PFSK-1 (cell line): Measurements from ENCODE around the gene CD79B.

ENCODE experiments used
- FOXP2 ChIP-seq: optimal IDR thresholded peaks from 2 replicates; pipeline ENCODE3; 2011; ENCODE audit warnings: borderline replicate concordance, control low read depth, inconsistent platforms; ENCODE audit not compliant: insufficient read depth; ENCODE audit errors: extremely low read length, extremely low read depth
- POLR2AphosphoS5 ChIP-seq: IDR thresholded peaks from 2 replicates; pipeline ENCODE4 v1.6.1; 2012; ENCODE audit warnings: low read depth, mild to moderate bottlenecking, control low read depth, low read length, moderate library complexity
- SIN3A ChIP-seq: IDR thresholded peaks from 2 replicates; pipeline ENCODE4 v1.6.1; 2012; ENCODE audit warnings: mild to moderate bottlenecking, low read length, moderate library complexity, borderline replicate concordance; ENCODE audit not compliant: insufficient read depth
- TAF1 ChIP-seq: IDR thresholded peaks from 2 replicates; pipeline ENCODE4 v1.6.1; 2012; ENCODE audit warnings: low read length, control low read depth, borderline replicate concordance; ENCODE audit not compliant: insufficient read depth
- TF ChIP-seq, protein P1 (sequence below), 2 experiments: IDR thresholded peaks; 2 replicates each; pipeline versions ENCODE4 v1.6.1 to v1.8.0; 2011 to 2012; ENCODE audit warnings: low read depth in 2 of 2, low read length in 2 of 2, control low read depth in 1 of 2, inconsistent platforms in 1 of 2, mild to moderate bottlenecking in 1 of 2, moderate library complexity in 1 of 2; ENCODE audit not compliant: insufficient read depth in 1 of 2

CD79B gene

DNA sequence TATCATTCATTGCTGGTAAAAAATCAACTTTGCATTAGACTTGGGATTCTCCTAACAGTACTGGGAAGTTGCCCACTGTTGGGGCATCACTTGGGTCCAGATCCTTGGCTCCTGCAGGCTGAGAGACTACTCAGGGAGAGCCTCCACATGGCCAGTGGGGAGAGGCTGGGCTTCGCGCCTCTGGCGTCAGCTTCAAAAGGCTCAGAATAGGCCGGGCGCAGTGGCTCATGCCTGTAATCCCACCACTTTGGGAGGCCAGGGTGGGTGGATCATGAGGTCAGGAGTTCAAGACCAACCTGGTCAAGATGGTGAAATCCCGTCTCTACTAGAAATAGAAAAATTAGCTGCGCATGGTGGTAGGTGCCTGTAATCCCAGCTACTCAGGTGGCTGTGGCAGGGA is 17.7 kb downstream of the CD79B start:
- TF ChIP-seq TAF1, result no peak
- no peak for TF ChIP-seq SIN3A
- no peak for TF ChIP-seq POLR2AphosphoS5
- TF ChIP-seq, protein P1, sequence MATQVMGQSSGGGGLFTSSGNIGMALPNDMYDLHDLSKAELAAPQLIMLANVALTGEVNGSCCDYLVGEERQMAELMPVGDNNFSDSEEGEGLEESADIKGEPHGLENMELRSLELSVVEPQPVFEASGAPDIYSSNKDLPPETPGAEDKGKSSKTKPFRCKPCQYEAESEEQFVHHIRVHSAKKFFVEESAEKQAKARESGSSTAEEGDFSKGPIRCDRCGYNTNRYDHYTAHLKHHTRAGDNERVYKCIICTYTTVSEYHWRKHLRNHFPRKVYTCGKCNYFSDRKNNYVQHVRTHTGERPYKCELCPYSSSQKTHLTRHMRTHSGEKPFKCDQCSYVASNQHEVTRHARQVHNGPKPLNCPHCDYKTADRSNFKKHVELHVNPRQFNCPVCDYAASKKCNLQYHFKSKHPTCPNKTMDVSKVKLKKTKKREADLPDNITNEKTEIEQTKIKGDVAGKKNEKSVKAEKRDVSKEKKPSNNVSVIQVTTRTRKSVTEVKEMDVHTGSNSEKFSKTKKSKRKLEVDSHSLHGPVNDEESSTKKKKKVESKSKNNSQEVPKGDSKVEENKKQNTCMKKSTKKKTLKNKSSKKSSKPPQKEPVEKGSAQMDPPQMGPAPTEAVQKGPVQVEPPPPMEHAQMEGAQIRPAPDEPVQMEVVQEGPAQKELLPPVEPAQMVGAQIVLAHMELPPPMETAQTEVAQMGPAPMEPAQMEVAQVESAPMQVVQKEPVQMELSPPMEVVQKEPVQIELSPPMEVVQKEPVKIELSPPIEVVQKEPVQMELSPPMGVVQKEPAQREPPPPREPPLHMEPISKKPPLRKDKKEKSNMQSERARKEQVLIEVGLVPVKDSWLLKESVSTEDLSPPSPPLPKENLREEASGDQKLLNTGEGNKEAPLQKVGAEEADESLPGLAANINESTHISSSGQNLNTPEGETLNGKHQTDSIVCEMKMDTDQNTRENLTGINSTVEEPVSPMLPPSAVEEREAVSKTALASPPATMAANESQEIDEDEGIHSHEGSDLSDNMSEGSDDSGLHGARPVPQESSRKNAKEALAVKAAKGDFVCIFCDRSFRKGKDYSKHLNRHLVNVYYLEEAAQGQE (IDR thresholded peaks at IDR 0.05; ENCODE audit: insufficient read depth in 1 of 2, low read depth in 2 of 2, low read length in 2 of 2), result no peak
- TF ChIP-seq FOXP2, result no peak

DNA sequence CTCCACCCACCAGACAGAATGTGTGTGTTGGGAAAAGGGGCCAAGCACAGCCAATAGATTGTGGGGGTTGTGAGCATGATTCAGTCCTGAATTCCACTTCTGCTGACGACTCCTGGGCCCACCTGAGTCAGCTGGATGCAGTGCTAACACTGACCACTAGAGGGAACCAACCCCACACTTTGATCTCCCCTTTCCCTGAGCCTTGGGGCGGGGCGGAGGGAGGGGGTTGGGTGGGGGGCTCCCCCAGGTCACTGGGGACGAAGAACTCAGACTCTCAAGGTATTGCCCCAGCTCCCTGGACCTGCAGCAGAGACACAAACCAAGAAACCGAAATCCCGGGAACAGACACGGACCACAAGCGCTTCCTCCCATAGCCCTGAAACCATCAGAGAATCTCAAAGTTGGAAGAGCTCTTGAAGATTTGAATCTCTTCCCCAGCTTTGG is 20.5 kb downstream of the CD79B start:
- TF ChIP-seq TAF1 (no peak), FOXP2 (no peak), SIN3A (no peak), POLR2AphosphoS5 (no peak)
- TF ChIP-seq, protein P1 (IDR thresholded peaks at IDR 0.05; ENCODE audit: insufficient read depth in 1 of 2, low read depth in 2 of 2, low read length in 2 of 2), result no peak

DNA sequence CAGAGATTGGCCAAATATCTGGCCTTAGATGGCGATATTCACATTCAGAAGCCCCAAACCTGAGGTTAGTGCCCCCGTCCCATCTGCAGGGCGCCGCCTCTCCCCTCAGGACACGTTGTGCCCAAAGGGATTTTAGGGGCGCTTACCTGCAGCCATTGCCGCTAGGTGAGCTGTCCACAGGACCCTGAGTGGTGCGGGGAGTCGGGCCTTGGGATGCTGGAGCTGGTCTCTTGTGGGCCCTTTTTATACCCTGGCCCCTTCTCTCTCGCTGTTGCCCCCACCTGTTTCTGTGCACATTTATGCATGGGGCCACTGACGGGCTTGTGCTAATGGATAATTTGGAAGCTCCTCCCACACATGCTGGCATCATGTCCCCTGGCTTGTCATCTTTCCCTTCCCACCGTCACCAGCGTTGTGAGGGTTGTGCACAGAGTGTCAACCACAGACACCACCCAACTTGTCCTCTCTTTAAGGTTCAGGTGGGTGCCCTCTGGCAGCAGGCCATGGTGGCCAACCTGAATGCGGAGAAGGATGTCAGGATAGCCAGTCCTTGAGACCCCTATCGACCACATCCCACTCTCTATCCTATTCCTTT is 21.0 kb downstream of the CD79B start, which contains the start of gene CSHL1:
TSS of gene CSHL1 (minus strand) at position 218 of the 595 bp plus-strand sequence. CDS start at position 156, 62 bp downstream.
- no peak for TF ChIP-seq SIN3A
- no peak for TF ChIP-seq TAF1
- TF ChIP-seq, protein P1 (IDR thresholded peaks at IDR 0.05; ENCODE audit: insufficient read depth in 1 of 2, low read depth in 2 of 2, low read length in 2 of 2), result no peak
- no peak for TF ChIP-seq POLR2AphosphoS5

DNA sequence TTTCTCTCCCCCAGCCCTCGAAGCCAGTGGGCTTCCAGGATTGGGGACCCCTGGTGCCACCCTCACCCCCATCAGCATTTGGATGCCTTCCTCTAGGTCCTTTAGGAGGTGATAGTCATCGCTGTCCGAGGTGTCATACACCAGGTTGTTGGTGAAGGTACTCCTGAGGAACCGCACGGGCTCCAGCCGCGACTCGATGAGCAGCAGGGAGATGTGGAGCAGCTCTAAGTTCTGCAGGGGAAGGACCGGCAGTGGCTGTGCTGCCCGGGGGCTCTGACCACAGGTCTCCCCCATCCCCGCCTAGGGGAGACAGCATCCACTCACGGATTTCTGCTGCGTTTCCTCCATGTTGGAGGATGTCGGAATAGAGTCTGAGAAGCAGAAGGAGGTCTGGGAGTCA is 22.0 kb downstream of the CD79B start:
- TF ChIP-seq FOXP2 (no peak), TAF1 (no peak), SIN3A (no peak), POLR2AphosphoS5 (no peak)
- TF ChIP-seq, protein P1 (IDR thresholded peaks at IDR 0.05; ENCODE audit: insufficient read depth in 1 of 2, low read depth in 2 of 2, low read length in 2 of 2), result no peak
